Stimulated activated CD8-positive, alpha-beta memory T cell treated with anti-CD3 and anti-CD28 coated beads, Interleukin-7, amount 100 ng/mL, for 24 hours (primary cell): ENCODE data around the gene KIF18A.
"Not testable (repeated sequence)": the region's sequence is repeated elsewhere in the genome, so short reads cannot be mapped to it uniquely, and the experiment has no call there.

ENCODE experiments used
- DNase-seq: peaks from one replicate; pipeline ENCODE4 v3.0.0-alpha.2; 2020; ENCODE audit warnings: low read depth

The KIF18A gene

GRCh38 chr11:28107750-28108618 is at the start of gene KIF18A, which contains the start of gene METTL15:
TSS of gene KIF18A (minus strand) at chr11:28108156. CDS start at chr11:28097947, 10,209 bp downstream.
TSS of gene METTL15 (plus strand) at chr11:28108388. CDS start at chr11:28113335, 4,947 bp downstream.
- peak; percentile 99 for DNase-seq

- DNase-seq, result no peak
Measured at GRCh38 chr11:28153586-28153985, 45.6 kb upstream of the KIF18A start.

DNA sequence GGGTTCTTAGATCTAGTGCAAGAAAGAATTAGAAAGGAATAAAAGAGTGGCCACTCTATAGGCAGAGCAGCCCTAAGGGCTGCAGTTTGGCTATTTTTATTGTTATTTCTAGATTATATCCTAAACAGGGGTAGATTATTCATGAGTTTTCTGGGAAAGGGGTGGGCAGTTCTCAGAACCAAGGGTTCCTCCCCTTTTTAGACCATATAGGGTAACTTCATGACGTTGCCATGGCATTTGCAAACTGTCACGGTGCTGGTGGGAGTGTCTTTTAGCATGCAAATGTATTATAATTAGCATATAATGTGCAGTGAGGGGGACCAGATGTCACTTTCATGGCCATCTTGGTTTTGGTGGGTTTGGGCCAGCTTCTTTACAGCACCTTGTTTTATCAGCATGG is 44.8 kb upstream of the KIF18A start:
- DNase-seq, result no peak

- DNase-seq, result no peak
Measured at GRCh38 chr11:28146123-28146751, 38.3 kb upstream of the KIF18A start.

- DNase-seq, result no peak
Measured at GRCh38 chr11:28144808-28145207, 36.9 kb upstream of the KIF18A start.

- no peak for DNase-seq
Measured at GRCh38 chr11:28142724-28143123, 34.8 kb upstream of the KIF18A start.

DNA sequence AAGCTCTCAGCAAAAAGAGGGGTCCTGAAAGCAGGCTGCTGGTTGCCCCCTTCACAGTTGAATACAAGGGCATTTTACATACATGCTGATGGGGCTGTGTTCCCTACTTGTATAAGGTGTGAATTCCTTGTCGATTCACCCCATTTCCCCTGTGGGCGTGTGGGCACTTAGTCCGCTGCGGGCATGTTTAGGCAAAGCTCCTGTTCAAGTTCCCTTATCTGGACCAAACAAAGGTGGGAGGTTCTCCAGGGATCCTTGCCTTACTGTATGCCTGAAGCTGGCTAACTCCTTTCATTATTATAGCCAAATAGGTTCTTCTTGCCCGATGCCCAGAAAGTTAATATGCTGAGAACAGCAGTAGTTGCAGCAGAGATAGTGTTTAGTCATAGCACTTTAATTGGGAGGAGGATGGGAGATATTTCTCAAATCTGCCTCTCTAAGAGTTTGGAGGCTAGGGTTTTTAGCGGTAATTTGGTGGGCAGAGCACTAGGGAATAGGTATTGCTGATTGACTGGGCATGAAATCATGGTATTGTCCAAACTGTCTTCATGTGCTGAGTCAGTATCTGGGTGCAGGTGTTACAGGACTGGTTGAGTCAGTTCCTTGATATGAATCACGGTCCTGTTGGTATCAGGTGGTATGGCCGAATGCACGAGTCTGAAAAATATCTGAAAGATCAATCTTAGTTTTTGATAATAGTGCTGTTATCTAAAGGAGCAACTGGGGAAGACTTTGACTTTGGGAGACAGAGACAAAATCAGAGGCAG is 32.9 kb upstream of the KIF18A start:
- no peak for DNase-seq

- DNase-seq, result no peak
Measured at GRCh38 chr11:28139841-28140415, 32.0 kb upstream of the KIF18A start.

- no peak for DNase-seq
Measured at GRCh38 chr11:28137832-28138231, 29.9 kb upstream of the KIF18A start.

DNA sequence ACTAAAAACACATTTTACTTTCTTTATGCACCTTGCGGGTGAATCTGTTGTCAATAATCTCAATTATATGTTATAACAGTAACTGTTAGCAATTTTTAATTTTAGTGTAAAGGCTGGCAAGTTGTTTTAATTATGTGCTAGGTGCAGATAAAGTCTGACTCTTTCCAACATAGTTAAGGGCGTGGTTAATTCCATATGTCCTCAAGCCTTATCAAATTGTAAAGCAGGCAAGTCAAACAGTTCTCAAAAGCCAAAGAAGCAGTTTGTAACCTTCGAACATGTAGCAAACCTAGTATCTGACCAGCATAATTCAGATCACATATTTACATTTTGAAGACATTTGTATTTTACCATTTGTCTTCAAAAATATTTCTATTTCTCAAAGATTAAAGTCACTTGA is 29.4 kb upstream of the KIF18A start:
- no peak for DNase-seq

DNA sequence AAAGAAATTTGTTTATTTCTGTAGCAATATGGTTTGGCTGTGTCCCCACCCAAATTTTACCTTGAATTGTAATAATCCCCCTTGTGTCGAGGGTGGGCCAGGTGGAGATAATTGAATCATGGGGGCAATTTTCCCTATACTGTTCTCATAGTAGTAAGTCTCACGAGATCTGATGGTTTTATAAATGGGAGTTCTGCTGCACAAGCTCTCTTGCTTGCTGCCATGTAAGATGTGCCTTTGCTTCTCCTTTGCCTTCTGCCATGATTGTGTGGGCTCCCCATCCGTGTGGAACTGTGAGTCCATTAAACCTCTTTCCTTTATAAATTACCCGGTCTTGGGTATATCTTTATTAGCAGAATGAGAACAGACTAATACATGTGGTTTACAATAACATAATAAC is 28.2 kb upstream of the KIF18A start:
- not testable (repeated sequence) for DNase-seq

DNA sequence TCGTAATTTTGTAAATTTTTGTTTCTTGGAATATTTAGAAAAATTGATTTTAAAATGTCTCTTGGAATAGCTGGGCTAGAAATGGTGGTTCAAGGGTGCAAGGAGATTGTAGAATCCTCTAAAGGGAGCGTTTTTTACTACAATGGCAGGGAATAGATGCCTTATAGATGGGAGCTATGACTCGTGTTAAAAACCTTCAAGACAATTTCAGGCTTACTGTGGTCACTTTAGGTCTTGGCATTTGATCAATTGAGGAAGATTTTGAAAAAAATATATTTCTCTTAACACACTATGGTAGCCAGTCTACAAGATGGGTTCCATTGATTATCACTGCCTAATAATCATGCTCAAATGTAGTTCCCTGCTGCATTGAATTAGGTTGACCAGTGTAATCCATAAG is 25.2 kb upstream of the KIF18A start:
- DNase-seq, result no peak

- no peak for DNase-seq
Measured at GRCh38 chr11:28132548-28132947, 24.6 kb upstream of the KIF18A start.

DNA sequence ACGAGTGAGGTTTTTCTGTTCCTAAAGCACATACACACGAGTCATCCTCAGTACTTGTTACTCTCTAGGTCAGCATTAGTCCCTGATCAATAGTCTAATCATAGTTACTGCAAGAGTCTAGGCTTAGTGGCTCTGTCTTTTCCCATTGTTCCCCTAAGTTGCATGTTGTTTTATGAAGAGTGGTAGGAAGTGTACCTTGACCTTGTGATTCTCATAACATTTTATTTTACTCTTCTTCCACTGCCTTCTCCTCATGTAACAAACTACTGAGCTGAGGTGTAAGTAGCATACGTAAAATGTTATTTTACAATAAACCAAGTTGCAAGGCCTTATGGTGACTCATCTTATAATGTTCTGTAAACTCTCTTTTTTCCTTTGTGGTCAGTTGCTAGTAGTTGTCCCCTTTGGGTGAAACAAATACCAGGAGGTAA is 15.2 kb upstream of the KIF18A start:
- DNase-seq, result no peak

GRCh38 chr11:28117712-28118111 is 9.8 kb upstream of the KIF18A start:
- DNase-seq, result no peak

- no peak for DNase-seq
Measured at GRCh38 chr11:28114731-28115130, 6.8 kb upstream of the KIF18A start.

- DNase-seq, result no peak
Measured at GRCh38 chr11:28114116-28114515, 6.2 kb upstream of the KIF18A start.

DNA sequence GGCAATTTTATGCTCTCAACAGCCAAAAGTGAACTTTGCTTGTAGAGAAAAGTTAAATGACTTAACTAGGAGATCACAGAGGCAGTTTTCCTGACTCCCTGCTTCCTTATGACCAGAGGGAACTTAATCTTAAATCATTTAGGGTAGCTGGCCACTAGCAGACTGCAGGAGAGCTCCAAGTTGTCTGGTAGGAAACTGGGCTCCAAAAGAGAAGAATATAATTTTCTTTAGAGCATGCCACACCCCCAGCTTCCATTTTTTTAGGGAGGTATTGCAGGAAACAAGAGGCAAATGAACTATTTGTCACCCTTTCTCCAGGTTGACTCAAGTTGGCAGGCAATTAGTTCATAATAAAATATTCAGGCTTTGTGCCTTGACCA is 2.9 kb upstream of the KIF18A start:
- DNase-seq, result no peak

DNA sequence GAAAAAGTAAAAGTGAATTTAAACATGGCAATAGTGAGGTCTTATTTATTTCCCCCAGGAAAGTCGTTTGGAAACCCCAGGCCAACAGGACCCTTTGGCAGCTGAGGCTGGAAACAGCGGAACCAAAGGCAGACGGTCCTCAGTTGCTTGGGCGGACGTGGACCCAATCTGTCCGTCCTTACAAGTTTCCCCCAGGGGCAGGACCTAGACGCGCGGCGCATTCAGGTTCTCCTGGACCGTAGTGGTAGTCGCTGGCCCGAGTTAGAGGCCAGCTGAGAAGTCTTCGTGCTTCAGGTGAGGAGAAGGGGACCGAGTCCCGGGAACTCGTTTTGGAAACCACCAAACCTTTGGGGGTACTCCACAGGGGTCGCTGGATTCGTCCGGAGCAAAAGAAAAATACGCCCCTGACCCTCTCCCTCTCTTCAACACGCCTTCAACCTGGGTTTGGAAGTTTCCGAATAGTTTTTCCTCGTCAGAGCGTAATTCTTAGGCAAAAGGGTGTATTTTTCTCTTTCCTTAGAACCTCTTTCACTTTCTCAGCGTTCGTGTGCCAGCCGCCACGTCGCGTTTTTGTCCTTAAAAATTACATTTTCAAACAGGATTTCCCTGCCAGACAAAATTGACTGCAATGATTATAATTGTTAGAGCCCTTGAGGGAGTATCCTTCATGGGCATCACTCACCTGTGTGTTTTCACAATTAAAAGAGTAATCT is 2.3 kb upstream of the KIF18A start:
- DNase-seq, result peak; percentile 37

GRCh38 chr11:28108958-28109357 is 1.0 kb upstream of the KIF18A start:
- DNase-seq, result no peak

GRCh38 chr11:28107191-28107749 is 686 bp downstream of the KIF18A start:
- DNase-seq, result no peak
